HG02852 (cell line): ENCODE results near the gene SMAD7.

Experiments used
- ATAC-seq: cut with Tn5 transposase; IDR thresholded peaks from one replicate; pipeline ENCODE4 v1.9.1; 2021; ENCODE audit warnings: mild to moderate bottlenecking, moderate library complexity; ENCODE audit not compliant: unreplicated experiment

SMAD7 gene

DNA sequence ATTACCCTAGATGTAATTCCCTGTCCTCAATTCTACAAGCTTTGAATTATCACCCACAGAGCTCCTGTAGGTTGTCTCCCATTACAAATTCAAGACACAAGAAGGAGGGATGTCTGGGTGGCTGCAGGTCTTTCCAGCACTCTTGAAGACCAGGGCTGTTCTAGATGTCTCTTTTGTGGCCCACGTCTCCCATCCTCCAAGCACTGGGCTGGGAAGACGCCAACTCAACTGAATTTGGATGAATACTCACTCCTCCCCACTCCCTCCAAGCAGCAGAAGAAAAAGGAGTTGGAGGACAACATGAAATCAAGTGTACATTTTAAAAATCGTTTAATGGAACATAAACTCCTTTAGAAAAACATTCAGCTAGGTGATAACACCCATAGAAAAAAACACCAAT, 31.2 kb downstream of the SMAD7 start:
- ATAC-seq: no peak

DNA sequence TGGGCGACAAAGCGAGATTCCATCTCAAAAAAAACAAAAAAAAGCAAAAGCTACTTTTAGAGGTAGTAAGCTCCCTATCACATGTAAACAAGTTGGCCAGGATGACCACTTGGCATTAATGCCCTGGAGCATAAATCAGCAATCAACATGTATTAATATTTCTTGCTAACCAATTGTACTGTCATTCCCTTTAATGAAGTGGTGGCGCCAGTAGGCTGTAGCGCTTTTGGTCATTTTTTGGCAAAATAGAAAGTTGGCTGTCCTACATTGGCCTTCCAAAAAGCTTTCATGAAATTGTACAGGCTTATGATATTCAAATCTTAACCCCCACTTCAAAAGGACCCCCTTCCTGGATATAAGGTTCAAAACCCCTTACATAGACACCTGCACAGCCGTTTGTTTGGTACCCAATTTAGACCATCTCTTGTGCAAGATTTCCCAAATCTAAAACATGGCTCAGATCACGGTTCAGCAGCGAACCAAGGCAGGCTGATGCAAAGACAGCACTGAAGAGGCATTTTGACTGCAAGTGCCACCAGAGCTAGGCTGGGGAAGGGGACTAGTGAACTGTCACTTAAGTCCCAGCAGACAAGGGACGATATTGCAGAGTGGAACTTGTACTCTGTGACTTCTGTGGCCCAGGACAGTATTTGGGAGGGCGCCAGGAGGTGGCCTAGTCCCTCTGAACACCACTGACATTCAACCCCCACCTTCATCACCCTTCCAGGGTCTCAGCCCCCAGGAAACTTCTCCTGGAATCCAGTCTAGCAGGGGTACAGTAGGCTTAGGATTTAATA, 31.9 kb downstream of the SMAD7 start:
- ATAC-seq: no peak

GRCh38 chr18:48917579-48918517, 32.9 kb downstream of the SMAD7 start:
- ATAC-seq: no peak

DNA sequence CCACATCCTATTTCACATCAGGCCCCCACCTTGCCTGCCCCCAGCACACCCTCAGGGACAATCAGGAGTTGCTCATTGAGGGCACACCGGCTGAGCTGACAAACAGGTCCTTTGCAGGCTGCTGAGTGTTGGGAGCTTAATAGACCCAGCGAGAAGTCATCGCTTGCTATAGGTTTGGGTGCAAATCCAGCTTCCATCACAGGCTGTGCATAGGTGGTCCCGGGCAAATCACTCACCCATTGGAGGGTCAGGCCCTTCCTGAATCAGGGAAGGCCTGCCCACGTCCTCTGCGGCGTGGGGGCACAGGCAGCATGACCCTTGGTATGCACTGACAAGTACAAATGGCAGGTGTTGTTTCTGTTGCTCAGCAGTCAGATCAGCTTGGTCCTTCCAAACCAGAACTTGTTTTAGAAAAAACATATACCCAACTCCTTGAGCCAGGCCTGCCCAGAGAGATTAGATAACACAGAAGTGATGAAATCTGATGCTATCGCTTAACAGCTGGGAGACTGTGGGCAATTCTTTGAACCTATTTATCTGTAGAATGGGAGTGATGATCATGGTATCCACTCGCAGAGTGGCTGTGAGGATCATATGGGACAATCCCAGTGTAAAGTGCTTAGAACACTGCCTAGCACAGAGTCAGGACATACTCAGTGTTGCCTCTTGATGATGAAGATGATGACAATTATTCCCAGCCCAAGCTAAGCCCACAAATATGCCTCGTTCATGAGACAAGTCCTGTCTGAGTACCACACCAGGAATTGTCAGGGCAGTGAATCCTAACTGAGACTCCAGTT, 34.9 kb downstream of the SMAD7 start:
- no peak for ATAC-seq

DNA sequence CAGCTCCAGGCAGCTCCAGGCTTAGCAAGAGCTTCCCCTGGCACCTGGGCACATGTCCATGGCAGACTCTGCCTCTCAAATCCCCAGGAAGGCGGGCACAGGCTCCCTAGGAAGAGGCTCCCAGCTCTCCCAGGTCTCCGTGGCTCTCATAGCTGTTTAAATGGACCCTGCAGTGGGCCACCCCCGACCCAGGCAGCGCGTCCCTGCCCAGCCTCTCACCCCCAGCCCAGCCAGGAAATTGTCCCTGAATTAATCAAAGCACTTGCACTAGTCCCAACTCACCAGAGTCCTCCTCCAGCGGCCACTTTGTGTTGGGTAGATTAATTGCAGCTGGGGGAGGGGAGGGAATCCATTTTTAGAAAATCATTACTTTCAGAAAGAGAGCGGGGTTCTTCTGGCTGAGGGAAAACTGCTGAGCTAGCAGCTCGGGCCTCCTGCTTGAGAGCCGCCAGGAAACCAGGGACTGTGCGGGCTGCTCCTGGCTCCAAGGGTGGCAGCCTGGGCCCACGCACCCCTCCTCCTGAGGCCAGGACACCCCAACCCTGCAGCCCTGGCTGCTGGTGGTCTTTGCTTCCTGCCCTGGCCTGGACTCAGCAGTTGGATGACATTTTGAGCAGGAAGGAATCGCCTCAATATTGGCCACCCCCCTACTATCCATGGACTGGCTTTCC, 36.0 kb downstream of the SMAD7 start:
- no peak for ATAC-seq

DNA sequence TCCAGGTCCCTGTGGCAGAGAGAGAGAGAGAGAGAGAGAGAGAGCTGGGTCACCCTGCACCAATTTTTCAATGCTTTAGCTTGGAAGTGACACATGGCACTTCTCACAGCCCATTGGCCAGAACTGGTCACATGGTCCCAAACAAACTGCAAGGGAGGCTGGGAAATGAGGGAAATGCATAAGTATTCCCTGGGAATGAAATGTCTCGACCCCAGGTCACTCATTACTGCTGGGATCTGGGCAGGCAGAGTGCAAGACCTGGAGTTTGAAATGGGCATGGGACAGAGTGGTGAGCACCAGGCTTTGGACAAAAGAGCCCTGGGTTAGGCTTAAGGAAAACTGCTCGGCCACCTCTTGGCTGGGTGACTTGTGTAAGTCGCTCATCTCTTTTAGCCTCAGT, 37.0 kb downstream of the SMAD7 start:
- ATAC-seq: no peak

GRCh38 chr18:48913201-48913600, 37.6 kb downstream of the SMAD7 start:
- ATAC-seq: no peak

DNA sequence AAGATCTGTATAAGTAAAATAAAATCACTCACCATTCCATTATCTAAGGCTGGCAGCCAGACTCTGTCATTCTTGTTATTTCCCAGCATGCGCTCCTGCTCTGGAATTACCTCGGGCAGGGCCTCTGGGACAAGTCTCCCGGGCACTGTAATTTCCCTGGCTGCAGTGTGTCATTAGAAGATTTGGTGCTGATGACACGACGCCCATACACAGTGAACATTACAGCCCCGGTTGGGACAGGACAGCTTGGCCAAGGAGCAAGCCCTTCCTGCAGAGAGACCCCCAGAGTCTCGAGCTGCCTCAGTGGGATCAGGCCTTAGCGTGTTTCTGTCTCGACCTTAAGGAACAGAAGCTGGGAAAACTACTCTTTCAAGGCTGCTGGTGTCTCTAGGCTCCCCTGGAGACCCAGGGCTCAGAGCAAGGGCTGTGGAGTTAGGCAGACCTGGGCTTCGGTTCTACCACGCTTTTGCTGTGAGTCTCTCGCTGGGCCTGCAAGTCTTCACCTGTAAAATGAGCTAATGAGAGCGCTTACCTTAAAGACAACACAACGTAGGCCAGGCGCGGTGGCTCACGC, 39.7 kb downstream of the SMAD7 start:
- ATAC-seq: no peak

DNA sequence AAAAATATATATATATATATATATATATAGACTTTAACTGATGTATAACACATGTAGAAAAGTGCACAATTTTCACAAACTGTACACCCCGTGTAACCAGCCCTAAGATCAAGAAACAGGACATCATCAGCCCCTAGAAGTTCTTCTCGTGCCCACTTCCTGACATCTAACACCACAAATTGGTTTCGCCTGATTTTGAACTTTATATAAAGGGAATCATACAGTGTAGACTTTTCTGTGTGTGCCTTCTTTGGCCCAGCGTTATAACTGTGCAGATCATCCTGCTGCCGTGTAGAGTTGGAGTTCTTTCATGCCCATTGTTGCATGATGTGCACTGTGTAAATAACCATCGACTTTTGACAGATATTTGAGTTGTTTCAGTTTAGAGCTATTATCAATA, 41.0 kb downstream of the SMAD7 start:
- no peak for ATAC-seq

DNA sequence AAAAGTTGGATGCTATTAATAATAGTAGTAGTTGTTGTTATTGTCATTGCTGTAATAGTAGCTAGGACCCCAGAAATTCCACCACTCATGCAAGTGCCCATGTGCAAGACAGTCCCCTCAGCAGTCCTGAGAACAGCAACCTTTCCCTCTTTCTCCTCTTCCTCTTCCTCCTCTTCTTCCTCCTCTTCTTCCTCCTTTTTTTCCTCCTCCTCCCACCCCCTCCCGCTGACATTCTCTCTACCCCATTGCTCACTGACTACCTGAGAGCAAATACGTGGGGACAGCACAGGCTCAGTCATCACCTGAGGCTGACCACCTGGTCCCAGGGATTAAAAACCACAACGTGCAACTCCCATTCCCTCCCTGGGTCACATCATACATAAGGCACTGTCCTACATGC, 41.8 kb downstream of the SMAD7 start:
- no peak for ATAC-seq

- no peak for ATAC-seq
These were observed 45.3 kb downstream of the SMAD7 start for GRCh38 chr18:48905513-48905912.

DNA sequence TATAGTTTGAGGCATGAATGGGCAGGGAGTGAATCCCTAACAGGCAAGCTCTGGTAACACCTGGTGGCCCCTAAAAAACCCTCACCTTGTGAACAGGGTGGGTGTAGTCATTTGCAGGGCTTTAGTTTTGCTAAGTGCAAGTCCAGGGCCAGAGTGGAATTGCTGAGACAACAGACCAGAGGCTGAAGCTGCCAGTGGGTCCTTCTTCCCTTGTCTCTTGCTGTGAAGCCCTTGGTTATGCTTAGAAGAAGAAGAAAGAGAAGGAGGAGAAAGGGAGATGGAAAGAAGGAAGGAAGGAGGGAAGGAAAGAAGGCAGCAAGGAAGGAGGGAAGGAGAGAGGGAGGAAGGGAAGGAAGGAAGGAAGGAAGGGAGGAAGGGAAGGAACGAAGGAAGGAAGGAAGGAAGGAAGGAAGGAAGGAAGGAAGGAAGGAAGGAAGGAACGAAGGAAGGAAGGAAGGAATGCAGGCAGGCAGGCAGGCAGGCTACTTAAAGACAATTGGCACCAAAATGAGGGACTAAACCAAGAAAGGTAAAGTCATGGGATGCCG, 45.8 kb downstream of the SMAD7 start:
- ATAC-seq: no peak

GRCh38 chr18:48904091-48904490, 46.7 kb downstream of the SMAD7 start:
- ATAC-seq: no peak

GRCh38 chr18:48902856-48903601, 47.7 kb downstream of the SMAD7 start:
- no peak for ATAC-seq

DNA sequence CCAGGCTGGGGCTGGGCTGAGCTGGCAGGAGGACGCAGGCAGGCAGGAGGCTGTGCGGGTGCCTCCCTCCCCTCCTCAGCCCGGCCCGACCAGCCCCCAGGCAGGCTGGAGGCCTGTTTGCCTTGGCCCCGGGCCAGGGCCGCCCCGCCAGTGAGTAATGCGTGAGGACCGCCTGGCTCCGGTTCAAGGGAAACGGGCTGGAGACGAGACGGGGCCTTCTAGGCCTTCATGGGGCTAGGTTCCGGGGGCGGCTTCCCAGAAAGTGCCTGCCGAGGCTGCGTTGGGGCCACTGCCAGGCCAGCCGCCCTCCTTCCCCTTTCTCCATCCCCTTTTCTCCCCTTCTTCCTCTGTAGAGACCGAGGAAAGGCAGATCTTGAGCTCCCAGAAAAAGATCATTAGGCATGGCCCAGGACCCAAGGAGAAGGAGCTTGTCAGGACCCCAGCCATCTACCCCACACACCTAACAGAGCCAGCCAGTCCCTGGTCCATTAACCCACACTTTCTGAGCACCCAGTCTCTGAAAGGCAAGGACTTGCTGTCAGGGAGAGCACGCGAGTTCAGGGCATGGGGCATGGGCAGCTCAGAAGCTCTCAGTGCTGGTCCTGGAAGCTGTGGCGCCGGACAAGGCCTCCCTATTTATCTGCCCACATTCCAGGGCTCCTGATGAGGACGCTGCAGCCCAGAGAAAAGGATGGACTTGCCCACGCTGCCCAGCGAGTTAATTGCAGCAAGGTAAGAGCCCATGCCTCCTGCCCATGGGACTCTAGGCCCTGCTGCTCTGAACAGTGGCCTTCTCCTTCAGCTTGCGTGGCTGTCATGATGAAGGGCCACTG, 48.5 kb downstream of the SMAD7 start:
- no peak for ATAC-seq

DNA sequence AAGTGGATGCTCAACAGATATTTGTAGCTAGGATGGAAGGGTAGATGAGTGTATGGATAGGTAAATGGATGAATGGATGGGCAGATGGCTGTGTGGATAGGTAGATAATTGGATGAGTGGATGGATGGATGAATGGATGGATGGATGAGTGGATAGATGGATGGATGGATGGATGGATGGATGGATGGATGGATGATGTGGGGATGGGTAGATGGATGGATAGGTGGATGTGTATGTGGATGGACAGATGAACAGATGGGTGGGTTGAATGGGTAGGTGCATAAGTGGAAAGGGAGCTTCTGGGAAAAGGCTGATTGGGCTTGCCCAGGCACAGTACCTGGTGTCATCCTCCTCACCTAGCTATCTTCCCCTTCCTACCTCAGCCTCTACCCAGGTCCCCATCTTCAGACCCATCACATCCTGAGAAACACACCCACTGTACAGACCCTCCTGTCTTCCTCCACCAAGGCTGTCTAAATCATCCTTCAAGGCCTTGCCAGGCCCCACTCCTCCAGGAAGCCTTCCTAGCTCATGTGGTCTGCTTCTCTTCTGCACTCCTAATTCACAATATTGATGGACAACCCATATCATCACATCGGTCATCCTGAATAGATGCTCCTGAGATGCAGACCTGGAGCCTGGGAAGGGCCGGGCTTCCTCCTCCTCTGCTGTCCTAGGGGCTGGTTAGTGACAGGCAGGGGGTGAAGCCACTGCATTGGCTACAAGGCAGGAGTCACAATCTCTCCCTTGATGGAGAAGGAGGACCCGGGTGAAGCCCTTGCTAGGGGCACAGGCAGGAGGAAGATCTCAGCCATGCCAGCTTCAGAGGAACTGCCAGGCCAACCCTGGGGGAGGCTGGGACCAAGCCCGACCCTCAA, 49.4 kb downstream of the SMAD7 start:
- no peak for ATAC-seq

- ATAC-seq: no peak
These were observed 50.3 kb downstream of the SMAD7 start for GRCh38 chr18:48900469-48900868.
